Fibroblast of lung (primary cell): ENCODE results near the gene KIF4B.

ENCODE experiments used
- CTCF ChIP-seq, 2 donors: IDR thresholded peaks in 1 of 2; conservative IDR thresholded peaks in 1 of 2; 1 replicate in 1 of 2; 2 replicates in 1 of 2; pipeline ENCODE4 v1.5.1; 2011 to 2012; ENCODE audit warnings: low read length in 2 of 2, control low read depth in 1 of 2, inconsistent platforms in 1 of 2, low read depth in 1 of 2, mild to moderate bottlenecking in 1 of 2
- EZH2 ChIP-seq: IDR thresholded peaks from 2 replicates; pipeline ENCODE4 v1.5.1; 2012; ENCODE audit warnings: low read length, control low read depth, mild to moderate bottlenecking; ENCODE audit errors: missing control alignments

- TF ChIP-seq CTCF (conservative IDR thresholded peaks at IDR 0.05 in 1 of 2, IDR thresholded peaks at IDR 0.05 in 1 of 2; ENCODE audit: low read depth in 1 of 2, low read length in 2 of 2) (no peak), EZH2 (no peak)
These were observed 44.1 kb downstream of the KIF4B start for GRCh38 chr5:155057626-155058025.
